DOHH2 (cell line): Measurements from ENCODE around the gene PAX3.

Source experiments
- CTCF ChIP-seq: fragments of 200-600 bp; sonication (generic); IDR thresholded peaks from one replicate; pipeline ENCODE4 v1.5.1; 2014; ENCODE audit warnings: antibody characterized with exemption, mild to moderate bottlenecking, low read depth, low read length; ENCODE audit not compliant: poor library complexity, severe bottlenecking
- EZH2phosphoT487 ChIP-seq: fragments of 200-600 bp; sonication (generic); IDR thresholded peaks from 2 replicates; pipeline ENCODE4 v1.6.1; 2017; ENCODE audit warnings: borderline replicate concordance, mild to moderate bottlenecking, antibody characterized with exemption, low read length, moderate library complexity, mixed read lengths

- no peak for TF ChIP-seq CTCF
- no peak for TF ChIP-seq EZH2phosphoT487
Measured at GRCh38 chr2:222293660-222294630, 4.9 kb downstream of the PAX3 start.
